ELR (cell line): ENCODE results near the gene C1orf167.

ENCODE experiments used
- DNase-seq: peaks from one replicate; pipeline ENCODE4 v3.0.0-alpha.2; 2015; ENCODE audit warnings: low read depth

The C1orf167 gene, protein sequence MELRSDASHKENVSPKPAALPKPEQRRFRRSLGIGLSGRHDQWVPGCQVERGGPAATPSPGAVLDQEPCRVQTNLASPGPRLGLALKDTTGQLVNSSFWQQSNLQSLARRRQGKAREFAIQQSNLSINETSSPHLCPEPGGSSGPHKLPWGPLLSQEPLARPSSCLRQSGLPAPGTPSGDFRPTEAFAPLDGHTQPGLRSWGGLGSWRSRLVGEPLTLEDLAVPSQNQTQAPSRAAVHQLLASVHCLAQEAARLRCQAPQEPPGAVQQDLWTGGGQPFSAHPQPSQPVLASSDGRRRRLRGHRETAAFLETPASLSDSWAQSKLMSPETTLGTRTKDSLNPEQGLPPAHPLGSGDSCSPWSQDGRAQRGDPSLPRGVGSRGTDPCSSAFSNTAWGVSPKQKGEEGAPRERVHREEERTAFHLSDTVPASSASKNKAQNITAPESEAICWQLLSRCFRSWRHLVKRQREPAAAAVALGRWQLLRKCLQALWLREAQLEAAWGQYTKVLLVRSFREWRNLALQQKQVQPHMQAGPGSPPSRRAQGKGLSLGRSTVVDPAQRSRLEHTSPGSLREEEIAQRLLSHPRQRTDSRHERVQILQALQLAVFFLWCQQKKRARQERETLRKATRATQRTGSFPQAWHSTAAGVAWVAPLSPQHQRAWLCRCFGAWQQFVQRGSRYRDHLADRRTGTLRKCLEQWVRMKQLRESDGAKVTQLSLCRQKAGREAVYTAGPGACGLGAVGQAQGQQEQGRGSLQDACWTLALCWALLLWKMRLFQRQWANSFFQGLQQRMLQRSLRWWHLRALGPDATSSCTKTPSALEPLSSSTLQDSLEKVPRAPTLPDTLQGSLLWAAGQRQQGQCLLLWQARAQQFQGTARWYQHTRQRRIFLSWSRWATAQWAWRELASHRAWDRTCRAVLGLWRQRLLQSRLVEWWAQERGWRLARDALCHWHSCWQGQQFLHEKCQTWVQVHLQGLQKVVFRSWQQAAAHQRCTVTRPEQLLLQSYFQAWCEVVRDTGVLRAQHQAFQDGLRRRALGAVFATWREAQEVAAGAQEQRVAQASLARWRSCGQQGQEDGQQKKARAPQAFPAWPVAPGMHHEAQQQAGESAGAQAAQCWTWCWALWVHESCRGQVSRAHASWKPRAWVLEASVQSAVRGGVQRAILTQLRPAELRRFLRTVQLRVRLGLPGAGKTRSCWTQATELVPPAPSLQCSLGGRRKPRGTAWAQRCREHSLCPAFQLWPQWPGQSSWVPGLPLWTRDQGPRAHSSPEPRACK (N-terminal part only)

DNA sequence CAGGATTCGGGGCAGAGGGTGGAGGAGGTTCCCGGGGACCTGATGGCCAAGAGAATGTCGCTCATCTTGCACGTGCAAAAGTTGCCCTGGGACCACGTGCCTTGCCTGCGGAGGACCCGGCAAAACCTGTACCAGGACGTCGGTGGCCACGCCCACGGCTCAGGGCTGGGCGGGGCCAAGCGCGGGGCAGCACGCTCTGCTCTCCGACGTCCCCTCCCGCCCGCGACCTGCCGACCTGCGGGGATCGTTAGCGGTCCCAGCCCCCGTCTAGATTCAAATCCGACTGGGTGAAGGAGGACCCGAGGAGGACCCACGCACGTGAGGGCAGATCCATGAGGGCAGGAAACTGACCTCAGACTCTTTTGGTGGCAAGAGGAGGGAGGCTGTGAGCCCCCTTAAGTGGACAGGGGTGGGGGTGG, at the start of gene C1orf167:
TSS of gene C1orf167 (plus strand) at position 206 of the 419 bp plus-strand sequence. CDS start 2,208 bp downstream, outside the sequence.
- no peak for DNase-seq

DNA sequence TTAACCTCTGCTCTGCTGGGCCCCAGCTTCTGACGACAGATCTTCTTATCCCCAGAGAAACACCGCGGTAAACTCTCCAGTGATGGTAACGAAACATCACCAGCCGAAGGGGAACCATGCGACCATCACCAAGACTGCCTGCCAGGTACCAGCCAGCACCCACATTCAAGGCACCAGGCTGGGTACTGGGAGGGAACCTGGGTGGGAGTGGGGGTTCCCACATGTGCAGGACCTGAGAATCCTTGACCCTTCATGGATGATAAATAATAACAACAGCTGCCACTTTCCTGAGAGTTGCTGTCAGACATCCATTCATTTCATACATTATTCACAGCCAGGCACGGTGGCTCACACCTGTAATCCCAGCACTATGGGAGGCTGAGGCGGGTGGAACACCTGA, 49.7 kb upstream of the C1orf167 start:
- DNase-seq: no peak

DNA sequence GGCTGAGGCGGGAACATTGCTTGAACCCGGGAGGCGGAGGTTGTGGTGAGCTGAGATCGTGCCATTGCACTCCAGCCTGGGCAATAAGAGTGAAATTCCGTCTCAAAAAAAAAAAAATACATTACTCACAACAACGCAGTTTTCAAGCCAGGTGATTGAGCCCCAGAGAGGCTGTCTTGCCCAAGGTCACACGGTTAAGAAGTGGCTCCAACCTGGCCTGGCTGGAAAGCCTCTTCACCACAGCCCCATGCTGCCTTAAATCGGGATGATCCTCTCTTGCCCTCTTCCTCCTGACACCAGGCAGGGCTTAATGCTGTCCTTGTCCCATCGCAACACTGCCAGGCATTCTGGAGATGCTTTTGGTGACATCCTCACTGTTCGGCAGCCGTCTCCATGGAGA, 48.9 kb upstream of the C1orf167 start:
- DNase-seq: no peak

DNA sequence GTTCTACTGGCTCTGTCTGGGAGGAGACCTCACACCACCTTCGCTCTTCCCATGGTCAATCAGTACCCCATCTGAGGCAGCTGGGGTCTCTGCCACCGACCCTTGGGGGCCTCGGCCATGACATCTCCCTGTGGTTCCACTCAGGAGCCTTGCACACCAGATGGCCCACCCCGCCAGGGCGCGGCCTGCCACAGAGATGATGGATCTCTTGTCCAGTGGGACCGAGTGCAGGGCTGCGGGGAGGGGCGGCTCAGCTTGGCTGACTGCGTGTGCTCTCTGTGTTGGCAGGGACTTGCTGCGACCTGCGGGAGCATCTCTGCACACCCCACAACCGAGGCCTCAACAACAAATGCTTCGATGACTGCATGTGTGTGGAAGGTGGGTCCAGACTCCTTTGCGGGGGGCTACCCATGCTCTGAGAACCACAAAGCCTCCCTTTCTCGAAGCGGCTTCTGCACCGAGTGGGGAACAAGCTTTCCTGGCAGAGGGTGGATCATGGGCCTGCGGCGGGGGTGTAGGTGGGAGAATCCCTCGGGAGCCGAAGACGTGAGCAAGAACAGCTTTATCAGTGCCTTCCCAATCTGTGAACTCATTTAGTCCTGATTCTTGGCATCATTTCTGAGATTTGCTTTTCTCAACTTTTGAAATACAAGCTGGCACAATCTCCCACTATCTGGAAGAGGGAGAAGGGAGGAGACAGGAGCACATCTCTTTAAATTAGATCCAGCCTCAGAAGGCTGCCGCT, 47.0 kb upstream of the C1orf167 start:
- no peak for DNase-seq

DNA sequence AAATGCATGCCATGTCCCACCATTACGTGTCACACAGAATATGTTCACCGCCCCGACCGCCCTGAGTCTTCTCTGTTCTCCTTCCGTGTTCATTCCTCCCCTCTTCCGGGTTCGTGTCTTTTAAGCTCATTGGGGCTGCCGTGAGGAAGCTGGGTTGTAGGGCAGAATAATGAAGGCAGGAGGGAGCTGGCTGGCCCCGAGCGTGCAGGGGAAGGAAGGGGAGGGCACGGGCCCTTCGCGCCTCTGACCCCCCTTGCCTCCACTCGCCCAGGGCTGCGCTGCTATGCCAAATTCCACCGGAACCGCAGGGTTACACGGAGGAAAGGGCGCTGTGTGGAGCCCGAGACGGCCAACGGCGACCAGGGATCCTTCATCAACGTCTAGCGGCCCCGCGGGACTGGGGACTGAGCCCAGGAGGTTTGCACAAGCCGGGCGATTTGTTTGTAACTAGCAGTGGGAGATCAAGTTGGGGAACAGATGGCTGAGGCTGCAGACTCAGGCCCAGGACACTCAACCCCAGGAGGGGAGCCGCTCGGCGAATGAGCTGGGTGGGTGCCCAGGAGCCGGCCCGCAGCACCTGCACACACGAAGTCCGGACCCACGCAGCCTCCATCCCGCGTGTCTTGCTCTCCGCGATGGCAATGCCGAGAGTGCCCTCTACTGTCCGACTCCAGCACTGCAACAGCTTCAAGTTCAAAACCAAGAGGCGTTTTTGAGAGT, 42.5 kb upstream of the C1orf167 start:
- peak; percentile 53 for DNase-seq

DNA sequence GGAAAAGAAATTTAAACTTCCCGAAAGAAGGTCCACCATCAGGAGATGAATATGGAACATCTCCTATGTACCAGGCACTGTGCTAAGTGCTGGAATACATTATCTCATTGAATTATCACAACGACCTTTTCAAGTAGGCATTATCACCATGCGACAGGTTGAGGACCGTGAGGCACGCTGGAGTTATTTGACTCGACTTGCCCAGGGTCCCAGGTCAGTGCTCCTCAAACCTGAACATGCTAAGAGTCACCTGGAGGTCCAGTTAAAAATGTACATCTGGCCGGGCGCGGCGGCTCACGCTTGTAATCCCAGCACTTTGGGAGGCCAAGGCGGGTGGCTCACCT, 42.0 kb upstream of the C1orf167 start:
- DNase-seq: no peak

DNA sequence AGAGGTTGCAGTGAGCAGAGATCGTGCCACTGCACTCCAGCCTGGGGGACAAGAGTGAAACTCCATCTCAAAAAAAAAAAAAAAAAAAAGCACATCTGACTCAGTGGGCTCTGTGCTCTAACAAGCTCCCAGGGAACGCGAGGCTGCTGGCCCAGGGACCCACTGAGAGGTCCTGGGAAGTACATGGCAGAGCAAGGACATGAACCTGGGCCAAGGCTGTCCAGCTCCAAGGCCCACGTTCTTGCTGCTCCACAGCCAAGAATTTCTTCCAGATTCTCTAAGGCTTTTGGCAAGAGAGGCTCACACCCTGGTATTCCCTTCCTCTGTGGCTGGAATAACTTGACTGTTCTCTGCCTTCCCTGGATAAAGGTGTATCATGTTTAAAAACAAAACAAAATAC, 41.5 kb upstream of the C1orf167 start:
- DNase-seq: no peak

DNA sequence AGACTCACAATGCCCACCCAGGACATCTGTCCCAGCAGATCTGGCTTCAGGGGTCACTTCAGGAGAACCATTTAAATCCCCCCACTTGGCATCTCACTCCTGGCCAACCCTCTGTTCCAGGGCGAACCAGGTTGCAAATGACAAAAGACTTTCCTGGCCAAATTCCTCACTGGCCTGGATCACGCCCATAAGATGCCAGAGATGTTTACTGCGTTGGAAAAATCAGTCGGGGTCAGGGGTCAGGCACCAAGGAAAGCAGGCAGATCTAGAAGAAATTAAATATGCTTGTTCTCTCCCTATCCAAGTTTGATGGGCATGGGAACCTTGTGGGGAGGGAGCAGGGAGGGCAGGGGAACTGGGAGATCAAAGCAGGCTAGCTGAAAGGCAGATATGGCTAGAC, 40.7 kb upstream of the C1orf167 start:
- DNase-seq: no peak

DNA sequence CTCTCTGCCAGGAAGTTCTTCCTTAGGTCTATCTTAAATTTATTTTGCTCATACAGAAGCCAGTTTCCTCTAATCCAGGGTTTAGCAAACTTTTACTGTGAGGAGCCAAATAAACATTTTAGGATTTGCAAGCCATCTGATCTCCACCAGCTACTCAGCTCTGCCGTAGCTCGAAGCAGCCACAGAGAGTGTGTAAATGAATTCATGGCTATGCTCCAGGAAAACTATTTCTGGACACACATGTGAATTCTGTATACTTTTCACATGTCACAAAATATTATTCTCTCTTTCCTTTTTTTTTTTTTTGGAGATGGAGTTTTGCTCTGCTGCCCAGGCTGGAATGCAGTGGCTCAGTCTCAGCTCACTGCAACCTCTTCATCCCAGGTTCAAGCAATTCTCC, 39.5 kb upstream of the C1orf167 start:
- DNase-seq: no peak

DNA sequence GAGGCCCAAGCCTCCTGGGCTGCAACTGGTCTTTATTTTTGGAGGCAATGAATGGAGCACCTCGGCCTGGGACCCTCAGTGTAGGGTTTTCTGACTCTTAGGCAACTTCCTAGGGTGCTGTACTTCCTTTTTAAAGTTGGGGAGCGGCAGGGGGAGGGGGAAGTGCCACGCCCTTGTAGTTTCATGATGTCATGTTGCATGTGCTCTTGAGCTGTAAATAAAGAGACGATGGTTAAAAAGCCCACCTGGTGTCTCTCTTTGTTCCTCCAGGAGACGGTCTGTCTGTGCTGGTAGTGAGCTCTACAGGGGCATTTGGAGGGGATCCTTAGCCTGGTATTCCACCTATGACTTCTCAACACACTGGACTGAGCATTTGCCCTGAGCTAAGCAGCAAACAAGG, 36.4 kb upstream of the C1orf167 start:
- DNase-seq: no peak

DNA sequence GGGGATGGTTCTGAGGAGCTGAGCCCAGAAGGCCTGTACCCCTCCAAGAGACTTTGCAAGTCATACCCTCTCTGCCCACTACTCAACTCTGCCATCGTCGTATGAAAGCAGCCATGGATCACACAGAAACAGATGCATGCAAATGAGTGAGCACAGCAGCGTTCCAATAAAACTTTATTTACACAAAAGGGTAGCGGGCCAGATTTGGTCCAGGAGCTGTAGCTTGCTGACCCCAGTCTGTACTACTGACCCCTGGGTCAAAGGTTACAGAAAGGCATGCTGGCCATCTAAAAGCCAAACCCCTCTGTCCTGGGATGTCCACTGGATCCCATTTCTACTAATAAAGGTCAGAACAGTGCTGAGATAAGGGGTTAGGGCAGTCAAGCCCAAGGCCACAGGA, 34.9 kb upstream of the C1orf167 start:
- no peak for DNase-seq

DNA sequence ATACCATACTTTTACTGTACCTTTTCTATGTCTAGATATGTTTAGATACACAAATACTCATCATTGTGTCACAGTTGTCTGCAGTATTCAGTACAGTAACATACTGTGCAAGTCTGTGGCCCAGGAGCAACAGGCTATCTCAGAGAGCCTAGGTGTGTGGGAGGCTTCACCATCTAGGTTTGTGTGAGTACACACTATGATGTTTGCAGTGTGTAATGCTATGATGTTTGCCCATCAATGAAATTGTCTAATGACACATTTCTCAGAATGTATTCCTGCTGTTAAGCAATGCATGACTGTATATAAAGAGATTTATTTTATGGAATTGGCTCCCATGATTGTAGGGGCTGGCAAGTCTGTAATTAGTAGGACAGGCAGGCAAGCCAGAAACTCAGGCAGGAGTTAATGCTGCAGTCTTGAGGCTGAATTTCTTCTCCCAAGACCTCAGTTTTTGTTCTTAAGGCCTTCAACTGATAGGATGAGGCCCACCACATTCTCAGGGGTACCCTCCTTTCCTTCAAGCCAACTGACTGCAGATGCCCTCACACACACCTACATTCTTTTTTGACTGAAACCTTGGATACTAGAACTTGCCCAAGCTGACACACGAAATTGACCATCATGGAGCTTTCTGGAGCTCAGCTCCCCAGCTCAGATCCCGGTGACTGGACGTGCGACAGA, 33.7 kb upstream of the C1orf167 start:
- DNase-seq: no peak

DNA sequence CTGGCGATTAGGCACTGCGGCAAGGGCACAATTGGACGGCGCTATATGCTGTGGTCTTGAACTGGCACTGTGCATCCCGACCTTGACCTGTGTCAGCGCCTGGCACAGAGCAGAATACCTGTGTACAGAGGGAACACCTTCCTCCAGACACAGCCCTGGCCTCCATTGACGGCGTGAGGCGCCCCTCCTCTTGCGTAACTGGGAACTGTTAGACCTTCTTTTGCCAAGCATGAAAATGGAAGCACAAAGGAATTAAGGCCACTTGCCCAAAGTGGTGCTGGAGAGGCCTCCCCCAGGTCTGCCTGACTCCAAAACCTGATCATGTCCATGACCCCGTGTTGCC, 32.9 kb upstream of the C1orf167 start:
- DNase-seq: no peak

DNA sequence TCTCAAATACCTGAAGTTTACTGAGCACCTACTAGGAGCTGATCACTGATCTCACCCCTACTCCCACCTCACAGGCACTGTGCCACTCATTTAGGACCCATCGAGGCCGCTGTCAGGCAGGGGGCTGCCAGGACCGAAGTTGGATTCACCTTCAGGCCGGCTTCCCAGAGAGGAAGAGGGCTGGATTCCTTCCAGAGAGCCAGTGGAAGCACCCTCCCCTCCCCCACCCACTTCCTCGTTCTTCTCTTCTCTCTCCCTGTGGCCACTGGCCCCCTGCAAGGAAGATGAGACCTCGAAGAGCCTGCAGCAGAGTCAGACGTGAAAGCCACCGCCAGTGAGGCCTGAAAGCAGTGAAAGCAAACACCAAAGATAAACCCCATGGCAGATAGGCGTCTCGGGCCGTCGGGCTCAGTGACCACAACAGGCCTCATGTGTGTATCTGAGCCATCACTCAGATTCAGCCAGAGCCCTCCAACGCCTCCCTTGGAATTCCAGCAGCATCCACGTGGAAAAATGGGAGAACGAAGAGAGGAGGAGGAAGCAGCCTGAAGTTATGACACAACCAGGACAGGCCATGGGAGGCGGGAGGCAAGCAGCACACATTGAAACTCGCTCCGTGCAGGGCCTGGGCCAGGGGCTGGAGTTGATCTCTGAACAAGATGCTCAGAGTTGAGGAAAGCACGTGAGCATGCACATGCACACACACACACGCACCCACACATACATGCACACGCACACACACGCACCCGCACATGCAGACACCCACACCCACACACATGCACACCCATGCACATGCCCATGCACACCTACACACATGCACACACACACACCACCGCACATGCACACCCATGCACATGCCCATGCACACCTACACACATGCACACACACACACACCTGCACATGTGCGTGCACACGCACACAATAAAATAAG, 32.2 kb upstream of the C1orf167 start:
- DNase-seq: no peak

DNA sequence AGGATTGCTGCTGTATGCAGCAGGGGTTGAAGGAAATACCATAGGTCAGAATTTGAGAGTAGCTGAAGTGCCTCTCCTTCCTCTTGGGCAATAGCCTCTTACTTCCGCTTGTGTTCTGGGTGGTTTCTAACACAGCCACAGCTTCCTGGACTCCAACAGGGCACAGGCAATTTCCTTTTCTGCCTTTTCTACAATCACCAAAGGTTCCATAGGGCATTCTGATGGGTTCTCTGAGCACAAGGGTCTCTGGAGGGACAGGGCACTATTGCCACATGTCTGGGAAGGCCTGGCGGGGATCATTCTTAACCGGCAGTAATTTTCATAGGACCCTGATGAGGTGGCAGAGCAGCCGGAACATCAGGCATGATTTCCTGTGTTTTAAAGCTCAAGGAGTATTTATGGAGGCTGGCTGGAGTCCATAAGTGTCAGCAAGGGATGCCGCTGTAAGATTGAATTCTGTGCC, 31.5 kb upstream of the C1orf167 start:
- peak; percentile 50 for DNase-seq

DNA sequence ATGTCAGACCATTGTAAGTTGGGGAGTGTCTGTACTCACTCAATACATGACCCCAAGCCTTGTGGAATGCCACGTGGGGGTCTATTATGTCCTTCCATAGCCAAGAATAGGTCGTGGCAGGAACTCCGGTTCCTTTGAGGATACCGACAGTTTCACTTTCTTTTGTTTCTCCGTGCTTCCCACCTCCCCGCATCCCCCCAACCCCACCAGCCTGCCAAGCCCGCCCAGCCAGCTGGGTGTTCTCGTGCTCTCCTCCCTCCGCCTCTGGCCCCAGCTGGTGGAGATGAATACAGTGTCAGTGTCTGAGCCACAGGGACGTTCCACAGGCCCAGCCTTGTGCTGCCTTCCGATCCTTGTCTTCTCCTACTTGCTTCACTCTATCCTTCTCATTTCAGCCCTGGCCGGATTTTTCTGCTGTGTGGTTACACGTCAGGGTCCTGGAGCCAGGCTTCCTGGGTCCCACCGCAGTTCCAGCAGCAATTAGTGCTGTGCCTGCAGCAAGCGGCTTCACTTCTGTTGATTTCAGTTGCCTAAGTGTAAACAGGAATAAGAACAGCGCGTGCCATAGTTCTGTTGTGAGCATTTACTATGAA, 30.2 kb upstream of the C1orf167 start:
- no peak for DNase-seq

DNA sequence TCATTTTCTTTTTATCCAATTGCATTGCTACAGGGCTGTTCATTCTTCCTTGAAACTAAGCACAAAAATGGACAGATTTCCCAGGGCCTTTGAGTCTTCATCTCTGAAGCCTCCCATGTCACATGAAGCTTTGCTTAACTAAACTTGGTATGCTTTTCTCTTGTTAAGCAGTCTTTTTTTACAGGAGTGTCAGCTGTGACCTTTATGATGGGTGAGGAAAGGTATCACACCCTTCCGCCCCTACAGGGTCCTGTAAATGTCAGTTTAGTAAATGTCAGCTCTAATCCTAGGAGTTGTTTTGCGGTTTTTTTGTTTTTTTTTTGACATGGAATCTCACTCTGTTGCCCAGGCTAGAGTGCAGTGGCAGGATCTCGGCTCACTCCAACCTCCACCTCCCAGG, 28.7 kb upstream of the C1orf167 start:
- no peak for DNase-seq

DNA sequence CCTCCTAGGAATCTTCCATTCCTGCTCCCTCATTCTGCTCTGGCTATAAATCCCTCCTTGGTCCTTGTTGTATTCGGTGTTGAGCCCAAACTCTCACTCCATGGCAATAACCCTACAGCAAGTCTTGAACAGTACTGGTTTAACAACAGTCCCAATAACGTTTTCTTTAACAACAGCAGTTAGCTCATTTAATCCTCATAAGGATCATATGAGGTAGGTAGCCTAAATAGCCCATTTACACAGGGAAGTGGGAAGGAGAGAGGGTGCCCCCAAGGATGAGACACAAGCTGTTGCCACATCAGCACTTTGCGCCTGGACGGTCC, 26.5 kb upstream of the C1orf167 start:
- DNase-seq: no peak
